ENCODE measurements around the gene AKAP10.

- TF ChIP-seq CTCF (conservative IDR thresholded peaks at IDR 0.05; ENCODE audit: low read length) (no peak), EZH2phosphoT487 (IDR thresholded peaks at IDR 0.05; ENCODE audit: borderline replicate concordance) (no peak)
These were observed 109.6 kb downstream of the AKAP10 start for GRCh38 chr17:19868079-19868395.
